ENCODE measurements around the gene SLC35D2.

Gene SLC35D2

GRCh38 chr9:96293498-96294158, 89.9 kb downstream of the SLC35D2 start:
- Histone ChIP-seq H3K4me1 (ENCODE audit: control insufficient read depth, insufficient read depth, low read length) (no peaks in the 10 kb centered on the region), H3K4me3 (ENCODE audit: low read depth, low read length) (no peak overlapping the region), H3K36me3 (ENCODE audit: control insufficient read depth in 2 of 2, insufficient read depth in 1 of 2, low read length in 2 of 2) (no peaks in the 10 kb centered on the region), H3K9me3 (ENCODE audit: control insufficient read depth, insufficient read depth, low read depth, low read length) (no peaks in the 10 kb centered on the region), H3K27ac (ENCODE audit: extremely low read depth, low read depth, low read length) (no peak overlapping the region)
- ChIA-PET POLR2A (no interaction called here), CTCF (interaction anchor here (0.7 to 2.4 kb wide), 2 partner anchors 24 to 49 kb away, joined by 3 to 13 read pairs; no protein-coding TSS in a partner anchor)
- TF ChIP-seq ZSCAN23 (tag by site-specific recombination; IDR thresholded peaks at IDR 0.05), result no peak
- TF ChIP-seq ZNF274 (IDR thresholded peaks at IDR 0.05; ENCODE audit: low read length), result no peak
- TF ChIP-seq ZNF274 (tag by site-specific recombination; IDR thresholded peaks at IDR 0.05; ENCODE audit: borderline replicate concordance), result no peak
- TF ChIP-seq REST (tag by site-specific recombination; IDR thresholded peaks at IDR 0.05), result no peak
- TF ChIP-seq KLF9 (tag by site-specific recombination; IDR thresholded peaks at IDR 0.05; ENCODE audit: low read depth), result no peak
- 0 out of 2 replicates have a peak, but pooled peaks have one; percentile 11 for TF ChIP-seq ZNF398 (tag by site-specific recombination; IDR thresholded peaks at IDR 0.05)

- no peak overlapping the region for H3K4me3 ChIP-seq (ENCODE audit: low read depth, low read length)
- no peaks in the 10 kb centered on the region for H3K4me1 ChIP-seq (ENCODE audit: control insufficient read depth, insufficient read depth, low read length)
- no peak for TF ChIP-seq ZNF580 (tag by site-specific recombination; IDR thresholded peaks at IDR 0.05)
- no peak for TF ChIP-seq ZNF629 (tag by site-specific recombination; IDR thresholded peaks at IDR 0.05)
- no peak for TF ChIP-seq PRDM4 (tag by site-specific recombination; IDR thresholded peaks at IDR 0.05)
- TF ChIP-seq ZNF266 (tag by site-specific recombination; IDR thresholded peaks at IDR 0.05; ENCODE audit: low read depth), result no peak
- no peak for TF ChIP-seq PBX3 (CRISPR knock-in tag; IDR thresholded peaks at IDR 0.05)
- no peaks in the 10 kb centered on the region for H3K9me3 ChIP-seq (ENCODE audit: control insufficient read depth, insufficient read depth, low read depth, low read length)
- no peaks in the 10 kb centered on the region for H3K36me3 ChIP-seq (ENCODE audit: control insufficient read depth in 2 of 2, insufficient read depth in 1 of 2, low read length in 2 of 2)
- POLR2A ChIA-PET, result no interaction called here
- H3K27ac ChIP-seq (ENCODE audit: extremely low read depth, low read depth, low read length), result no peak overlapping the region
- CTCF ChIA-PET, result no interaction called here
Observed at GRCh38 chr9:96289392-96289791, 94.1 kb downstream of the SLC35D2 start.

Measured in HEK293 (cell line).